DLD1 (cell line): Measurements from ENCODE around the gene CELF5.
"Not testable (repeated sequence)": the region's sequence is repeated elsewhere in the genome, so short reads cannot be mapped to it uniquely, and the experiment has no call there.

Source experiments
- in situ Hi-C: cut with HindIII; loops from 2 replicates; pipeline ENCODE4 v1.10.0; 2017; ENCODE audit warnings: low sequenced_read_pairs

CELF5 gene

DNA sequence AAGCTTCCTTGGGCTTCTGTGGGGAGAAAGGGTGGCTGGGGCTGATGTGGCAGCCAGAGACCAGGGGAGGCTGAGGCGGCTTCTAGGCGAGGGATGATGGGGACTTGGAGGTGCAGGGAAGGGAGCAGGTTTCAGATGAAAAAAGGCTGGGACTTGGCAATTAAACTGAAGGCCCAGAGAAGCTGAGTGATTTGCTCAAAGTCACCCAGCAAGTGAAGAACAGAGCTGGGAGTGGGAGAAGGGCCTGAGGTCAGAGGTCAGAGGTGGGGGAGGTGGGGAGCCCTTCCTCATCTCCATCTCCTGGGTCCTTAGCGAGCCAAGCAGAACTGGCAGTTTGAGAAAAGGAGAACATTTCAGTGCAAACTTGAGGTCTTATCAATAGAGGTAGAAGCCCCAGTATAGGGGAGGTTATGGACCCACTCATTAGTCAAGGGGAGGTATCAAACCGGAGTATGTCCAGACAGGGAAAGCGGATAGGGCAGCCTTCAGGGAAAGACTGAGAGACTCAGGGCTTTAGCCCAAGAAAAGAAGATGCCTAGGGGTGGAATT is 92.3 kb downstream of the CELF5 start:
- in situ Hi-C loops, result no loop called here

DNA sequence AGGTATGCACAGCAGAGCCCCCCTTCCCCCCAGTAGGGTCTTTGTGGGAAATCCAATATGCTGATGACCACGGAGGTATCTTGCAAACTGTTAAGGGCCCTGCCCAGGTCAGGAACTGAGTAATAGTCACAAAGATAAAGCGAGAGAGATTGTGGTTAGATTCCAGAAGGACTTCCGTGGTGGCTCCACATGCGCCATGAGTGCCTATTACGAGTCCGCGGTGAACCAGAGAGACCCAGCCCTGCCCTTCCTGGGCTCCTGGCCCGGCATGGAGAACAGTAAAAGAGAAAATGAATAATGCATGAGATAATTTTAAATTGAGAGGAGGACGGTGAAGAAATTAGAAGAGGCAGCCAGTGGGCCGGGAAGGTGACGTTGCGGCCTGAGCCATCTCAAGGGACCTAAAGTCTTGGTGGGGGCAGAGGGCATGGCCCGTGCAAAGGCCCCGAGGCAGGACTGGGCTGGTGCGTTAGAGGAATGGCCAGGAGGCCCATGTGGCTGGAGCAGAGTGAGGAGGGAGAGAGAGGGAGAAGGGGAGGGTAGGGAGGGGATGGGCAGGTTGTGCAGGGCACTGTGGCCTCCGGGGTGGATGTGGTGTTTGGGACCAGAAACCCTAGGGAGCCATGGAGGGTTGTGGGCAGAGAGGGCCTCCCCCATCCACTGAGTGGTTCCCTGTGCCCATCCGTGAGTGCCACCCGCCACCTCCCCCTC is 95.3 kb downstream of the CELF5 start:
- in situ Hi-C loops, result no loop called here

DNA sequence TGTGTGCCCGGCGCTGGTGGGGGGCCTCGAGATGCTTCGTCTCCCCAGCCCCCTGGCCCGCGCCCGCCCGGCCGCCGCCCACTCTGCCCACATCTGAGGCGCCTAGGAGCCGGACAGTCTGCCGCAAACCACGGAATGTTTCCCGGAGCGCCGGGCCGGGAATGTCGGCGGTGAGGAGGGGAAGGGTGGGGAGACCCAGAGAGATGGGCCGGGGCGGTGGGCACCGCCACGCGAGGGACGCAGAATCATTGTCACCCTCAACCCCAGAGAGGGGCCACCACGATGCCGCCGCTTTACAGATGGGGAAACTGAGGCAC is 95.9 kb downstream of the CELF5 start:
- in situ Hi-C loops, result no loop called here

GRCh38 chr19:3320853-3321252 is 96.4 kb downstream of the CELF5 start:
- in situ Hi-C loops, result no loop called here

GRCh38 chr19:3321696-3322095 is 97.2 kb downstream of the CELF5 start:
- in situ Hi-C loops, result no loop called here

DNA sequence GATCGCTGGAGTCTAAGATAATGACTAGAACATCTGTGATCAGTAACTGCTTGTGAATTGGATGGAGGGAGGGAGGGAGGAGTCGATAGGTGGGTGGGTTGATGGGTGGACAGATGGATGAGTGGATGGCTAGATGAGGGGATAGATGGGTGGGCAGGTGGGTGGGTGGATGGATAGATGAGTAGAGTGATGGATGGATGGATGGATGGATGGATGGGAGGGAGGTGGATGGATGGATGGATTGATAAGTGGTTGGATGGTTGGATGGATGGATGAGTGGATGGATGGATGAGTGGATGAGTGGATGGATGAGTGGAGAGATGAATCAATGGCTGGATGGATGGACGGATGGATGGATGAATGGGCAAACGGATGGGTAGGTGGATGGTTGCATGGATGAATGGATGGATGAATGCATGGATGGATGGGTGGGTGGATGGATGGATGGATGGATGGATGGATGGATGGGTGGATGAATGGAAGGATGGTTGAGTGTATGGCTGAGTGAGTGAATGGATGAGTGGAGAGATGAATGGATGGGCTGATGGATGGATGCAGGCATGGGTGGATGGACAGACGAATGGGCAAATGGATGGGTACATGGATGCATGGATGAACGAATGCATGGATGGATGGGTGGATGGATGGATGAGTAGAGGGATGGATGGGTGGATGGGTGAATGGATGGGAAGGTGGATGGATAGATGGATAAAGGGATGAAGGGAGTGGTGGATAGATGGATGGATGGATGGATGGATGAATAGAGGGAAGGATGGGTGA is 97.9 kb downstream of the CELF5 start:
- in situ Hi-C loops, result no loop called here

DNA sequence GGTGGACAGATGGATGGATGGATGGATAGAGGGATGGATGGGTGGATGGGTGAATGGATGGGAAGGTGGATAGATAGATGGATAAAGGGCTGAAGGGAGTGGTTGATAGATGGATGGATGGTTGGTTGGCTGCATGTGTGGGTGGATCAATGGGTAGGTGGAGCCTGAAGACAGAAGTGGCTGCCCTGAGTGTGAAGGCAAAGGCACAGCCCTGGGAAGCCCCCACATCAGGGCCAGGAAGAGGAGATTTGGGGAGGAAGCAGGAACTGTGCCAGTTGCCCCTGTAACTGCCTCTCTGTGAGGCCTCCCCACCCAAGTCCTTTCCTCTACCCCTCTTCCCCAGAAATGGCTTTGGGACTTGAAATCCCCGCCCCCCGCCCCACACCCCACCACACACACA is 98.6 kb downstream of the CELF5 start:
- in situ Hi-C loops, result no loop called here

GRCh38 chr19:3323658-3324057 is 99.2 kb downstream of the CELF5 start:
- in situ Hi-C loops, result no loop called here

DNA sequence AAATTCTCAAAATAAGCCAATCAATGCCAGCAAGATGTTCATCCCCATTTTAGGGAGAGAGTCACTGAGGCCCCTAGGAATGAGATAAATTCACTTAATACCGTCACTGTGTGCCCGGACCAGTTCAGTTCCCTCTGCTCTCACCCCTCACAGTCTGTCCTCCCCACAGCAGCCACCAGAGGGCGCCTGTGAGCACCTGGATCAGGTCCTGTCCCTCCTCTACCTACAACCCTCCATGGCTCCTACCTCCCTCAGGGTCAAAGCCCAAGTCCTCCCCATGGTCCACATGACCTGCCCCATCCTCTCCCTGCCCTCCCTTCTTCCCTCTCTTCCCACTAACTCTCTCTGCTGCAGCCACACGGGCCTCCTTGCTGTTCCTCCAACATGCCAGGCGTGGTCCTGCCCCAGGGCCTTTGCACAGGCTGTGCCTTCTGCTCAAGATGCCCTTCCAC is 100.0 kb downstream of the CELF5 start:
- in situ Hi-C loops, result no loop called here

DNA sequence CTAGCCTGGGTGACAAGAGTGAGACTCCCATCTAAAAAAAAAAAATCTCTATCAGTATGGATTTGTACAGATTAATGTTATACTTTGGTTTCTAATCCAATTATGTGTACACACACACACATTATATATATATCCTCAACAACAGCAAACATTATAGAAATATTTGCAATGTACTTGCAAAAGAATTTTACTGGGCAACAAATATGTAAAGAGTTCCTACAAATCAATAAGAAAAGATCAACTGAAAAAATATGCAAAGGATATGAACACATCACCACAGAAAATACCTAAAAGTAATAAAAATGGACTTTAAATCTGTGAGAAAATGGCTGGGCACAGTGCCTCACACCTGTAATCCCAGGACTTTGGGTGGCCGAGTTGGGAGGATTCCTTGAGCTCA is 101.0 kb downstream of the CELF5 start:
- in situ Hi-C loops, result no loop called here

- in situ Hi-C loops, result no loop called here
Observed at GRCh38 chr19:3328743-3329142, 104.3 kb downstream of the CELF5 start.

- in situ Hi-C loops, result no loop called here
Observed at GRCh38 chr19:3330047-3330446, 105.6 kb downstream of the CELF5 start.

DNA sequence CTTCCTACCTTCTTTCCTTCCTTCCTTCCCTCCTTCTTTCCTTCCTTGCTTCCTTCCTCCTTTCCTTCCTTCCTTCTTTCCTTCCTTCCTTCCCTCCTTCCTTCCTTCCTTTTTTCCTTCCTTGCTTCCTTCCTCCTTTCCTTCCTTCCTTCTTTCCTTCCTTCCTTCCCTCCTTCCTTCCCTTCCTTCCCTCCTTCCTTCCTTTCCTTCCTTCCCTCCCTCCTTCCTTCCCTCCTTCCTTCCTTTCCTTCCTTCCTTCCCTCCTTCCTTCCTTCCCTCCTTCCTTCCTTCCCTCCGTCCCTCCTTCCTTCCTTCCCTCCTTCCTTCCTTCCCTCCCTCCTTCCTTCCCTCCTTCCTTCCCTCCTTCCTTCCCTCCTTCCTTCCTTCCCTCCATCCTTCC is 107.8 kb downstream of the CELF5 start:
- in situ Hi-C loops, result not testable (repeated sequence)

- in situ Hi-C loops, result no loop called here
Observed at GRCh38 chr19:3333020-3333583, 108.6 kb downstream of the CELF5 start.

GRCh38 chr19:3333662-3334061 is 109.2 kb downstream of the CELF5 start:
- in situ Hi-C loops, result no loop called here

- in situ Hi-C loops, result not testable (repeated sequence)
Observed at GRCh38 chr19:3334749-3335430, 110.4 kb downstream of the CELF5 start.

DNA sequence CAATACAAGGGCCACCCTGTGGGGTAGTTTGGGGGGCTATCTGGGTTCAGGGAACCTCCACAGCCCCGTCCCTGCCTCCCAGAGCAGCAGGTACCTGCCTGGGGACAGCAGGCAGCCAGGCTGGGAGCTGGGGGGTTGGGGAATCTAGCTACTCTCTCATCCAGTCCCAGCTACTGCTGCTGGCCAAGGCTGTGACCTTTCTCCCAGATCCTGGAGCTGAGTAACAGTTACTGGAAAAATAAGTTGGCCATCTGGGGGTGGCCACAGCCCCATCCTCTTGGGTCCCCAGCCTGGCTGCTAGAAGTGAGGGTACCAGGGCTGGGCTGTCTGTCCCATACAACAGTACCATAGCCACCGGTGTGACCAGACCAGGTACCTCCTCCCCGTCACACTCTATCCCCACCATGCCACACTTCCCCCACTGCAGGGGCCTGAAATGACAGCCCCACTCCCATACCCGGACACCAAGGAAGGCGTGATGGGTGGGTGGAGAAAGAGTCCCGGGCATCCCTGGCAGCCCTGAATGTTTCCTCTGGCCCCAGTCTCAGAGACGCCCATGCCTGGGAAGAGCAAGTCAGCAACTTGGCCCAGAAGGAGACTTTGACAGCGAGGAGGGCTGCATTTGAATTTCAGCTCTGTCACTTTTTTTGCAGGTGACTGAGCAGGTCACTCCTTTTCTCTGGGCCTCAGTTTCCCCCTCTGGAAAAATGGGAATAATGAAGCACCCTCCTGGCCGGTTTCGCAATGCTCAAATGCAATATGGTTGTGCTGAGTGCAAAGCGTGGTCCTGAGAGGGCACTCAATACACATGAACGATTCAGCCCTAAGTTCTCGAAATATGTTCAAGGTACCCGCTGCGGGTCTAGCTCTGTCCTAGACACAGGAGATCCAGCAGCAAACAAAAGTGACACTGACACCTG is 111.2 kb downstream of the CELF5 start:
- in situ Hi-C loops, result no loop called here

- in situ Hi-C loops, result no loop called here
Observed at GRCh38 chr19:3336351-3336679, 111.9 kb downstream of the CELF5 start.

GRCh38 chr19:3336680-3337523 is 112.4 kb downstream of the CELF5 start:
- in situ Hi-C loops, result no loop called here
